ENCODE data around the gene CNTRL. TPM values are rescaled to one million over a fixed set of nuclear protein-coding genes. Genes with fewer than 3 reads are reported as not detected.

Gene CNTRL
- total RNA-seq, 3 donors from 2014 or later (not counting 1 experiment from before 2014, with no cell fraction given) = 59.1 to 74.3 (median 60.0) TPM

- H3K27ac ChIP-seq (ENCODE audit: low read length) = no peak overlapping the region
- Mint-ChIP-seq H3K4me1 (no peaks in the 10 kb centered on the region), H3K27me3 (ENCODE audit: low read depth in 2 of 2) (no peaks in the 10 kb centered on the region), H3K9me3 (no peaks in the 10 kb centered on the region), H3K27ac (no peak overlapping the region), H3K36me3 (no peaks in the 10 kb centered on the region), H3K4me3 (no peak overlapping the region)
- no peaks in the 10 kb centered on the region for H3K36me3 ChIP-seq (ENCODE audit: control insufficient read depth, insufficient read depth, low read length)
- H3K4me1 ChIP-seq (ENCODE audit: control insufficient read depth, insufficient read depth, low read length) = no peaks in the 10 kb centered on the region
- no peaks in the 10 kb centered on the region for H3K9me3 ChIP-seq (ENCODE audit: control insufficient read depth, insufficient read depth, low read length)
- TF ChIP-seq CTCF (IDR thresholded peaks at IDR 0.05) = no peak
- no peak for DNase-seq
- intact Hi-C loops (cut with micrococcal nuclease) = no loop called here
- no peaks in the 10 kb centered on the region for H3K27me3 ChIP-seq (ENCODE audit: control insufficient read depth, insufficient read depth, low read length)
- no peak for ATAC-seq
- no peak overlapping the region for H3K4me3 ChIP-seq (ENCODE audit: low read length)
Observed at GRCh38 chr9:121038804-121039203, 36.0 kb upstream of the CNTRL start.

GRCh38 chr9:121048175-121048574 is 26.6 kb upstream of the CNTRL start:
- Histone ChIP-seq H3K36me3 (ENCODE audit: control insufficient read depth, insufficient read depth, low read length) (no peaks in the 10 kb centered on the region), H3K27ac (ENCODE audit: low read length) (no peak overlapping the region), H3K9me3 (ENCODE audit: control insufficient read depth, insufficient read depth, low read length) (no peaks in the 10 kb centered on the region), H3K27me3 (ENCODE audit: control insufficient read depth, insufficient read depth, low read length) (no peaks in the 10 kb centered on the region), H3K4me3 (ENCODE audit: low read length) (no peak overlapping the region), H3K4me1 (ENCODE audit: control insufficient read depth, insufficient read depth, low read length) (no peaks in the 10 kb centered on the region)
- TF ChIP-seq CTCF (IDR thresholded peaks at IDR 0.05) = no peak
- no peaks in the 10 kb centered on the region for H3K36me3 Mint-ChIP-seq
- no peak for ATAC-seq
- no peaks in the 10 kb centered on the region for H3K4me1 Mint-ChIP-seq
- no peak for DNase-seq
- H3K27ac Mint-ChIP-seq = no peak overlapping the region
- H3K27me3 Mint-ChIP-seq (ENCODE audit: low read depth in 2 of 2) = no peaks in the 10 kb centered on the region
- no peaks in the 10 kb centered on the region for H3K9me3 Mint-ChIP-seq
- 83% methylated on average over 2 of the region's 2 CpGs for WGBS (ENCODE audit: insufficient coverage)
- H3K4me3 Mint-ChIP-seq = no peak overlapping the region
- intact Hi-C loops (cut with micrococcal nuclease) = no loop called here

- Mint-ChIP-seq H3K4me3 (no peak overlapping the region), H3K4me1 (no peaks in the 10 kb centered on the region), H3K27ac (no peak overlapping the region), H3K9me3 (no peaks in the 10 kb centered on the region), H3K36me3 (no peaks in the 10 kb centered on the region), H3K27me3 (ENCODE audit: low read depth in 2 of 2) (no peaks in the 10 kb centered on the region)
- no peak for ATAC-seq
- Histone ChIP-seq H3K27me3 (ENCODE audit: control insufficient read depth, insufficient read depth, low read length) (no peaks in the 10 kb centered on the region), H3K4me1 (ENCODE audit: control insufficient read depth, insufficient read depth, low read length) (no peaks in the 10 kb centered on the region), H3K27ac (ENCODE audit: low read length) (no peak overlapping the region), H3K4me3 (ENCODE audit: low read length) (no peak overlapping the region), H3K36me3 (ENCODE audit: control insufficient read depth, insufficient read depth, low read length) (no peaks in the 10 kb centered on the region), H3K9me3 (ENCODE audit: control insufficient read depth, insufficient read depth, low read length) (no peaks in the 10 kb centered on the region)
- no peak for DNase-seq
- TF ChIP-seq CTCF (IDR thresholded peaks at IDR 0.05) = no peak
- intact Hi-C loops (cut with micrococcal nuclease) = no loop called here
Observed at GRCh38 chr9:121048618-121049017, 26.1 kb upstream of the CNTRL start.

GRCh38 chr9:121050128-121050988 is 24.4 kb upstream of the CNTRL start, which contains the start of gene C5:
Gene C5 (minus strand): TSS chr9:121050275. CDS start chr9:121050246, 29 bp downstream.
- Mint-ChIP-seq H3K36me3 (no peaks in the 10 kb centered on the region), H3K27me3 (ENCODE audit: low read depth in 2 of 2) (no peaks in the 10 kb centered on the region), H3K9me3 (no peaks in the 10 kb centered on the region), H3K4me1 (no peaks in the 10 kb centered on the region), H3K27ac (no peak within 1 kb of the TSS), H3K4me3 (no peak within 1 kb of the TSS)
- H3K4me1 ChIP-seq (ENCODE audit: control insufficient read depth, insufficient read depth, low read length) = no peaks in the 10 kb centered on the region
- no peaks in the 10 kb centered on the region for H3K36me3 ChIP-seq (ENCODE audit: control insufficient read depth, insufficient read depth, low read length)
- no peak for TF ChIP-seq CTCF (IDR thresholded peaks at IDR 0.05)
- intact Hi-C loops (cut with micrococcal nuclease) = no loop called here
- 94% methylated on average over 3 of the region's 6 CpGs for WGBS (ENCODE audit: insufficient coverage)
- no peaks in the 10 kb centered on the region for H3K27me3 ChIP-seq (ENCODE audit: control insufficient read depth, insufficient read depth, low read length)
- no peaks in the 10 kb centered on the region for H3K9me3 ChIP-seq (ENCODE audit: control insufficient read depth, insufficient read depth, low read length)
- H3K27ac ChIP-seq (ENCODE audit: low read length) = no peak within 1 kb of the TSS
- DNase-seq (no peak), ATAC-seq (no peak)
- no peak within 1 kb of the TSS for H3K4me3 ChIP-seq (ENCODE audit: low read length)

All from natural killer cell (primary cell).